Retinal pigment epithelial cell (primary cell): ENCODE results near the gene DIS3L2.
A peak's percentile ranks its signal among the peaks of the same experiment; 100 is the strongest.
"Not testable (repeated sequence)": the region's sequence is repeated elsewhere in the genome, so short reads cannot be mapped to it uniquely, and the experiment has no call there.

Experiments used
- DNase-seq: peaks from one replicate; pipeline ENCODE4 v3.0.0-alpha.2; 2010; ENCODE audit warnings: low read depth
- H3K4me3 ChIP-seq: 2 replicates; pipeline ENCODE4 v1.5.1; 2011; ENCODE audit warnings: mild to moderate bottlenecking, low read length, control low read depth, moderate library complexity
- TF ChIP-seq, protein P1 (sequence below): conservative IDR thresholded peaks from 2 replicates; pipeline ENCODE4 v1.5.1; 2011; ENCODE audit warnings: low read depth, low read length, control low read depth, inconsistent platforms

The DIS3L2 gene

DNA sequence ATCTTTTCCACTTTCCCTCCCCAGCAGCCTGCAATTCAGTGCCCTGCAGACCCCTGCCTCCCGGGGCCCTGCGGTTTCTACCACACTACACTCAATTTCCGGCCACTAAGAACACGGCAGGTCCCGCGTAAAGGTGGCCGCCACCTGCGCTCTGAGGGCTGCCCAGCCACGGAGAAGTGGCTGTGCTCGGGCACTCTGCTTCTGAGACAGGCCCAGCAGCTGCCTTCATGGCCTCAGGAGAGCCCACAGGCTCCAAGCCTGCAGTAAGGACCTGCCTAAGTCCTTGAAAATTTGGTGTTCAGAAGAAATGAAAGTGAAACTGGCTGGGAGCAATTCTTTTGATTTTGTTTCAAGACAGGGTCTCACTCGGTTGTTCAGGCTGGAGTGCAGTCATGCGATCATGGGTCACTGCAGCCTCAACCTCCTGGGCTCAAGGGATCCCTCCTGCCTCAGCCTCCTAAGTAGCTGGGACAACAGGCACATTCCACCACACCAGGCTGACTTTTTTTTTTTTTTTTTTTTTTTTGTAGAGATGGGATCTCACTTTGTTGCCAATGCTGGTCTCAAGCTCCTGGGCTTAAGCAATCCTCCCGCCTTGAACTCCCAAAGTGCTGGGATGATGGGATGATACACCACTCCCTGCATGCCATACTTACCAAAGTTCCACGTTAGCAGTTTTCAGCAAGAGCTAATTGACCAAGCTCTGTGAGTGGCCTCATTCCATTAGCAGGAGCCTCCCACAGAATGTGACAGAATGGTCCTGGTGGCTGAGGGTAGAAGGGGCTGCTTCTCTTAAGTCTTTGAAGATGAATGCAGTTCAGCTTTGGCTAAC is 402.5 kb downstream of the DIS3L2 start:
- TF ChIP-seq, protein P1, sequence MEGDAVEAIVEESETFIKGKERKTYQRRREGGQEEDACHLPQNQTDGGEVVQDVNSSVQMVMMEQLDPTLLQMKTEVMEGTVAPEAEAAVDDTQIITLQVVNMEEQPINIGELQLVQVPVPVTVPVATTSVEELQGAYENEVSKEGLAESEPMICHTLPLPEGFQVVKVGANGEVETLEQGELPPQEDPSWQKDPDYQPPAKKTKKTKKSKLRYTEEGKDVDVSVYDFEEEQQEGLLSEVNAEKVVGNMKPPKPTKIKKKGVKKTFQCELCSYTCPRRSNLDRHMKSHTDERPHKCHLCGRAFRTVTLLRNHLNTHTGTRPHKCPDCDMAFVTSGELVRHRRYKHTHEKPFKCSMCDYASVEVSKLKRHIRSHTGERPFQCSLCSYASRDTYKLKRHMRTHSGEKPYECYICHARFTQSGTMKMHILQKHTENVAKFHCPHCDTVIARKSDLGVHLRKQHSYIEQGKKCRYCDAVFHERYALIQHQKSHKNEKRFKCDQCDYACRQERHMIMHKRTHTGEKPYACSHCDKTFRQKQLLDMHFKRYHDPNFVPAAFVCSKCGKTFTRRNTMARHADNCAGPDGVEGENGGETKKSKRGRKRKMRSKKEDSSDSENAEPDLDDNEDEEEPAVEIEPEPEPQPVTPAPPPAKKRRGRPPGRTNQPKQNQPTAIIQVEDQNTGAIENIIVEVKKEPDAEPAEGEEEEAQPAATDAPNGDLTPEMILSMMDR = no peak
- no peak overlapping the region for H3K4me3 ChIP-seq
- no peak for DNase-seq

DNA sequence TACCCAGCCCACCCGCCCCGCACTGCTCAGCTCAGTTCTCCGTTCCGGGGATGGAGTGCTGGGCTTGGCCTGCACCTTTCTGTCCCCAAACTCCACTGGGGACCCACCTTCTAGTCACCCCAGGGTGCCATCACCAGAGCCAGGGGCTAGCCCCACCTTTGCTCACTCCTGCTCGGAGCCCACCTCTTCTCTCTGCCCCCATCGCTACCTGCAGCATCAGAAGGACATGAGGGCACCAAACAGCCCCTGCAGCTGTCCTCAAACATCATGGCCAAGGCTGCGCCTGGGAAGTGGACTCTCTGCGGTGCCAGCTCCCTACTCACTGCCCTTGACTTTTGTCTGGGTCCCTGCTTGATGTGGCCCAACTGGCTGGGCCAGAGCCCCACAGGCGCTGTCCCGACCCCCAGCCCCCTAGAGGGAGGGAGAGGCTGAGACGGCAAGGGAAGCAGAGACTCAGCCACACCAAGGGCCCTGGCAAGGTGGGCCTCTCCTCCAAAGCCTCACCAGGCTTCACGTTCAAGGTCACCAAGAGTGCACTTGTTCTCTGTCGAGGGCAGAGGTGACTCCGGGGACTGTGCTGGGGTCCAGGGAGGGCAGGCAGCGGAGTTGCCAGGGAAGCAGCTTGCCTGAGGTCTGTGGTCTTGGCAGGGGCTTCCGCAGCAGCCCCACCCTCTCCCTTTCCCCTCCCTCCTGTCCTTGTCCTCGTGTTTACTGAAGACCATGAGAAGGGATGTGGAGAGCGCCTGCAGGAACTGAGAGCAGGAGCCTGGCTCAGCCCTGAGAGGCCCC is 403.5 kb downstream of the DIS3L2 start:
- not testable (repeated sequence) for DNase-seq, H3K4me3 ChIP-seq

DNA sequence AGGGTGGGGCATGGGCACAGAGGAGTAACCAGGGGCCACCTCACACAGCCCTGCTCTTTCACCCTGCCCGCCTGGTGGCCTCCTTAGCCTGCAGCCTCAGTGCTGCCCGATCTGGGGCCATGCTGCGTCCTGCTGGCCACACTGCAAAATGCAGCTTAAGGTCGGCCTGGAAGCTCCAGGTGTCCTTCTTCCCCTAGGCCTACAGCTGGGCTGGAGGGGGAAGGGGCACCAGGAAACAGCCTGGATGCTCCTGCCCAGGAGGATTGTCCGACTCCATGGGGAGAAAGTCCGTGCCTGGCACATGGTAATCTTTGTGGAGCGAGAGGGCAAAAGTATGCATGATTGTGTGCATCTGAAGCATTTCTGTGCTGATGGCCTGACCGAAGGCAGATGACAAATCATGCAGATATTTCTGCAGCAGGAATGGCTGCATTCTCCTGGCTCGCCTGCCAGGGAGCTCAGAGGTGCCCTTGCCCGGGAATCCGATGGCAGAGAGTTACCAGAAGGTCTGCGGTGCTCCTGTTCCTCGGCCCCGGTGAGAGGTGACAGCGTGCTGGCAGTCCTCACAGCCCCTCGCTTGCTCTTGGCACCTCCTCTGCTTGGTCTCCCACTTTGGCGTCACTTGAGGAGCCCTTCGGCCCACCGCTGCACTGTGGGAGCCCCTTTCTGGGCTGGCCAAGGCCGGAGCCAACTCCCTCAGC is 404.3 kb downstream of the DIS3L2 start:
- TF ChIP-seq, protein P1 = peak; percentile 58
- H3K4me3 ChIP-seq = no peak overlapping the region
- DNase-seq = peak; percentile 80

DNA sequence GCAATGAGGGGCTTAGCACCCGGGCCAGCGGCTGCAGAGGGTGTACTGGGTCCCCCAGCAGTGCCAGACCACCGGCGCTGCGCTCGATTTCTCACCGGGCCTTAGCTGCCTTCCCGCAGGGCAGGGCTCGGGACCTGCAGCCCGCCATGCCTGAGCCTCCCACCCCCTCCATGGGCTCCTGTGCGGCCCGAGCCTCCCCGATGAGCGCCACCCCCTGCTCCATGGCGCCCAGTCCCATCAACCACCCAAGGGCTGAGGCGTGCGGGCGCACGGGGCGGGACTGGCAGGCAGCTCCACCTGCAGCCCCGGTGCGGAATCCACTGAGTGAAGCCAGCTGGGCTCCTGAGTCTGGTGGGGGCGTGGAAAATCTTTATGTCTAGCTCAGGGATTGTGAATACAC is 404.9 kb downstream of the DIS3L2 start:
- H3K4me3 ChIP-seq, DNase-seq: not testable (repeated sequence)

DNA sequence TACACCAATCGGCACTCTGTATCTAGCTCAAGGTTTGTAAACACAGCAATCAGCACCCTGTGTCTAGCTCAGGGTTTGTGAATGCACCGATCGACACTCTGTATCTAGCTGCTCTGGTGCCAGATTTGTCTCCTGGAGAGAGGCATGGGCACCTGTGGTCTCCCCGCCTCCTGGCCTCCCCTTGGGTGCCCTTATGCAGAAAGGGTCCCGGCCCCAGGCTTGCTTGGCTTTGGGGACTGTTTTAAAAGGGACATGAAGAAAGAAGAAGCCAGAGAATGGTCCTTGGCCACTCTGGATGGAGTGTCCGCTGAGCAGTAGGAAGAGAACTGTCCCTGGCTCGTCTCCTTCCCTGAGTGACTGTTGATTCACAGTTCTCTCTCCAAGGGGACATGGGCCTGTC is 405.5 kb downstream of the DIS3L2 start:
- no peak overlapping the region for H3K4me3 ChIP-seq
- TF ChIP-seq, protein P1 = no peak
- DNase-seq = no peak

DNA sequence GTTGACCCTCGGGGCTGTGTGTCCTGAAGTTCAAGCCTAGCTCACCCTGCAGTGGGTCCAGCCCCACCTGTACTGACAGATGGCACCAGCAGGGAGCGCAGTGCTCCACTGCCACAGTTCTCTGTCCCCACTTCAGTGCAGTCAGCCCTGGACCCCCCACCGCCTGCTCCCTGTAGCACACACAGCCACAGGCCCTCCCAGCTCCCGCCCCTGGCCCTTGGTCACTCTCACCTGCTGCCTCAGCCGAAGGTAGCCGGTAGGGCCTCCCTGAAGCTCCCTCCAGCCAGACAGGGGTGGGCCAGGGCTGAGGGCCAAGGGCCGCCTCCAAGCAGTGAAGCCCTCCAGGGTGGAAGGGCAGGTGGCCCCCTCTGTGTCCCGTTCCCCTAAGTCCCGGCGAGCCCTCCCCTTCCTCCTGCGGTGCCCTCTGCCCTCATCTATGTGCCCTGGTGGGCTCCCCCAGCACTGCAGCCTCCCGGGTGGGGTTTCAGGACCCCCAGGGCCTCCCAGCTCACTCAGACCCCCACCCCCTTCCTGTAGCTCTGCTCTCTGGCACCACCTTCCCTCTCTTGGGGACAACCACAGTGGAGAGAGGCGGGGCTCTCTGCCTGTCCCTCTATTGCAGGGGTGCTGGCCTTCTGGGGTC is 406.2 kb downstream of the DIS3L2 start:
- no peak for DNase-seq
- H3K4me3 ChIP-seq = no peak overlapping the region
- TF ChIP-seq, protein P1 = peak; percentile 21

DNA sequence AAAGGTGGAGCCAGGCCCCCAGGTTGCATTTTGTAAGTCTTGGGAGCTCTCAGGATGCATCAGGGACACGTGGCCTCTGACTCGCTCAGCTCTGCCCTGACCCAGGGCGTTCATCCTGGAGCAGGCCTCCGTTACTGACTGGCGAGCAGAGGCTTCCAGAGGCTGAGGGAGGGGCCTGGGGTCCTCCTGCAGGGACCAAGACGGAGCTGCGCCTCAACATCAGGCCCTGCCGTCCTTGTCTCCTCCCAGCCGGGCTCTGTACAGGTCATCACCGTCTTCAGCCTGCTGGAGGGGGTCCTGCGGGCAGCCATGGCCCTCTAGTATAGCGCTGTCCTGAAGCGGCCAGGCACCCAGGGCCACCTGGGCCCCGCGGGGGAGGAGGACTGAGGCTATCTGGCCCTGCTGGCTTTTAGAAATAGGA is 406.8 kb downstream of the DIS3L2 start:
- no peak for DNase-seq
- TF ChIP-seq, protein P1 = no peak
- no peak overlapping the region for H3K4me3 ChIP-seq
